ENCODE measurements around the gene ZNF853. TPM values are rescaled to one million over a fixed set of nuclear protein-coding genes. Genes with fewer than 3 reads are reported as not detected.

The ZNF853 gene
- total and polyA plus RNA-seq, 10 of the 15 experiments (the other 5 are each of a cell fraction or from before 2014, with no cell fraction given), result 0.04 to 0.26 (median 0.05) TPM; not detected in 4

- no peak for TF ChIP-seq ATF2 (IDR thresholded peaks at IDR 0.05; ENCODE audit: low read length)
- peak; percentile 50; the same call in 1 of the 2 replicates for TF ChIP-seq PAX5 (IDR thresholded peaks at IDR 0.05; ENCODE audit: borderline replicate concordance, low read depth, low read length)
- peak; percentile 97 for TF ChIP-seq IKZF1 (conservative IDR thresholded peaks at IDR 0.05)
- TF ChIP-seq SMARCA5 (IDR thresholded peaks at IDR 0.05), result peak; percentile 94
- TF ChIP-seq SUZ12 (IDR thresholded peaks at IDR 0.05; ENCODE audit: unreplicated experiment), result no peak
- peak; percentile 63 for TF ChIP-seq NR2C1 (IDR thresholded peaks at IDR 0.05)
- peak; percentile 100 for TF ChIP-seq LARP7 (IDR thresholded peaks at IDR 0.05)
- peak; percentile 65 for TF ChIP-seq POLR2AphosphoS2 (IDR thresholded peaks at IDR 0.05; ENCODE audit: low read depth, low read length)
- 0 out of 2 replicates have a peak, but pooled peaks have one; percentile 23 for TF ChIP-seq GABPA (IDR thresholded peaks at IDR 0.05; ENCODE audit: low read depth)
- no peak for TF ChIP-seq USF1 (IDR thresholded peaks at IDR 0.05; ENCODE audit: borderline replicate concordance, extremely low read length, insufficient read depth, low read depth, low read length)
- TF ChIP-seq ZNF24 (IDR thresholded peaks at IDR 0.05), result no peak; the same call in 1 of the 2 replicates
- peak; percentile 94 for TF ChIP-seq DPF2 (IDR thresholded peaks at IDR 0.05)
- TF ChIP-seq SREBF1 (IDR thresholded peaks at IDR 0.05; ENCODE audit: low read length), result no peak
- TF ChIP-seq EGR1 (IDR thresholded peaks at IDR 0.05; ENCODE audit: borderline replicate concordance in 1 of 2, low read depth in 2 of 2, low read length in 2 of 2), result peak in 1 of 2 experiments; percentile 79; a peak in 2 of 3 replicates
- no peak for TF ChIP-seq HDGF (IDR thresholded peaks at IDR 0.05)
- TF ChIP-seq FOS (IDR thresholded peaks at IDR 0.05; ENCODE audit: borderline replicate concordance, extremely low read depth, insufficient read length), result no peak
- peak; percentile 18; the same call in 1 of the 2 replicates for TF ChIP-seq CREB1 (IDR thresholded peaks at IDR 0.05; ENCODE audit: low read depth)
- no peak for TF ChIP-seq YBX1 (IDR thresholded peaks at IDR 0.05)
- TF ChIP-seq RB1 (IDR thresholded peaks at IDR 0.05; ENCODE audit: borderline replicate concordance), result peak; percentile 92; the same call in 1 of the 2 replicates
- no peak for TF ChIP-seq CBFB (IDR thresholded peaks at IDR 0.05; ENCODE audit: low read depth)
- no peak for TF ChIP-seq NFYB (IDR thresholded peaks at IDR 0.05; ENCODE audit: insufficient read depth, low read depth, low read length)
- TF ChIP-seq CHD2 (IDR thresholded peaks at IDR 0.05; ENCODE audit: borderline replicate concordance, low read depth, low read length), result no peak
- peak; percentile 44; the same call in 1 of the 2 replicates for TF ChIP-seq RAD21 (IDR thresholded peaks at IDR 0.05; ENCODE audit: insufficient read depth, low read depth, low read length)
- TF ChIP-seq SRF (IDR thresholded peaks at IDR 0.05; ENCODE audit: low read depth in 2 of 2, low read length in 2 of 2), result peak in 1 of 2 experiments; percentile 46; a peak in 2 of 4 replicates
- peak; percentile 50 for TF ChIP-seq PKNOX1 (IDR thresholded peaks at IDR 0.05)
- TF ChIP-seq NFXL1 (IDR thresholded peaks at IDR 0.05; ENCODE audit: borderline replicate concordance), result no peak; the same call in 1 of the 2 replicates
- TF ChIP-seq MYB (IDR thresholded peaks at IDR 0.05; ENCODE audit: borderline replicate concordance, low read depth, low read length), result no peak
Observed at GRCh38 chr7:6589829-6590644, 25.4 kb upstream of the ZNF853 start, which contains the start of gene INTS15 (continued).
